KOPT-K1 (cell line): ENCODE measurements around the gene UNCX.

Experiments used
- H3K27ac ChIP-seq: fragments of 200-600 bp; sonication (generic); 2 replicates; pipeline ENCODE4 v1.5.1; 2016; ENCODE audit warnings: antibody characterized with exemption, mild to moderate bottlenecking, low read depth, low read length; ENCODE audit not compliant: poor library complexity, severe bottlenecking
- H3K36me3 ChIP-seq: fragments of 200-600 bp; sonication (generic); 2 replicates; pipeline ENCODE4 v1.5.1; 2017; ENCODE audit warnings: antibody characterized with exemption, mild to moderate bottlenecking, low read length, moderate library complexity; ENCODE audit not compliant: insufficient read depth
- H3K9me3 ChIP-seq: fragments of 200-600 bp; sonication (generic); 2 replicates; pipeline ENCODE4 v1.5.1; 2017; ENCODE audit warnings: antibody characterized with exemption, low read length, mild to moderate bottlenecking; ENCODE audit not compliant: insufficient read depth, poor library complexity, severe bottlenecking

The UNCX gene

DNA sequence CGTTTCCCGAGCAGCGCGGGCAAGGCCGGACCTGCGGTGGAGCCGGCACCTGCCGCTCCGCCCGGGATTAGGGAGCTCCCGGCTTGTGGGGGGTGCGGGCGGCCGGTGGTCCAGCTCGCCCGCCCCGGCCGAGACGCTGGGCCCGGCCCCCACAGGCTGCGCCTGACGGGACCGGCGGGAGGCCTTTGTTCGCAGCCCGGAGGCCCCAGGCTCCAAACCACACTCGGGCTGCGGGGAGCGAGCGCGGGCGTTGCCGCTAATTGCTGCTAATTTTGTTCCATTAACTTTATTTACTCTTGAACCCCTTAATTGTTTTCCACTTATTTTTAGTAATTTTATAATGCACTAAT is 9.6 kb downstream of the UNCX start:
- Histone ChIP-seq H3K36me3 (no peaks in the 10 kb centered on the region), H3K27ac (no peak overlapping the region), H3K9me3 (no peaks in the 10 kb centered on the region)

DNA sequence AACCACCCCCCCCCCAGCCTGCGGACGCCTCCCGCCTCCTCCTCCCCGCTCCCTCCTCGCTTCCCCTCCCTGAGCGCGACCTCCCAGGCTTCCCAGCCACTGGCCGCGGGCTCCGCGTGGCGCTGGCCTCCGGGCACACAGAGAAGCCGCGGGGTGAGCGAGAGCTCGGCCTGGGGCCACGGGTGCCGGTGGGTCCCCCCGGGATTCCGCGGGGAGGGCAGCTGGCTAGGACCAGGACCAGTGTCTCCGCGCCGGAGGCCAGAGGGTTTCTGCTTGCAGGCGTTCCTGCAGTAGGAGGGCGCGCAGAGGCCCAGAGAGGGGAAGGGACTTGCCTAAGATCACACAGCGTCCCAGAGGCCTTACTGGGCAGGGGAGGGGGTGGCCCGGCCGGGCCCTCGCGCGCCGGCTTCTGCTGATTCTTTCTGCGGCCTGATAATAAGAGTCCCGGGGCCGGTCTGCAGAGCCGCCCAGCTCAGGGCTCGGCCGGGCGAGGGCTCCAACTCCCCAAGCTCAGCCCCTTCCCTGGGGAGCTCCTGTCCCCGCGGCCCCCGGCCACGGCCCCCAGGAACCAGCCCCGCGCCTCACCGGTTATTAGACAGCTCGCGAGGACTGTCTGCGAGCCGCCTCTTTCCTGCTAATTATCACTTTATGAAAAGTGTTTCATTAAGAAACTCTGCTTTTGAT is 10.1 kb downstream of the UNCX start:
- no peak overlapping the region for H3K27ac ChIP-seq
- H3K36me3 ChIP-seq, result no peaks in the 10 kb centered on the region
- H3K9me3 ChIP-seq, result no peaks in the 10 kb centered on the region

DNA sequence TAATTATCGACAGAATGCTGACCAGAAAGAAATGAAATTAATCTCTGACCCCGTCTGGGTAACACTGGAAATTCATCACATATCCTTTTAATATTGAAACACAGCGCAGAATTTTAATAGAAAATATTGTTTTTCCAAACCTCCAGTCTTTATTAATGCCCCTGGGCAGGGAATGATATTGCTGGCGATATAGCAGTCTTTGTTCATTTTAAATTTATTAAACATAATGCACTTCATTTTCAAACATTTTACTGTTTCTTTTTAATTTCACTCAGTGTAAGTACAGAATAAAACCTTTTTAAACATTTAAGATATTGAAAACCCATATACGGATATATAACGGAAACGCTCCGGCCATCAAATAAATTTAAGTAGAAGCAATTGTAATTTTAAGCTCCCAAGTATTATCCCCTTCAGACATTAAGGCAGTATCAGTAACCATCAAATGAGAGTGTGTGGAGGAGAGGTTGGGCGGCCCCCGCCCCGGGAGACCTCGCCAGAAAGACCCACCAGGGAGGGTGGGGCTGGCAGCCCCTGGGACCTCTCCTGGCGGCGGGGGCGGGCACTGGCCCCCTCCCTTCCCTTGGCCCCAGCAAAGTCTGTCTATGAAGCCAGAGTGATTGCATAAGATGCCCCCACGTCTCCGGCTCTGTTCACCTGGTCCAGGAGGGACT is 10.8 kb downstream of the UNCX start:
- H3K9me3 ChIP-seq, result no peaks in the 10 kb centered on the region
- H3K36me3 ChIP-seq, result no peaks in the 10 kb centered on the region
- H3K27ac ChIP-seq, result no peak overlapping the region

DNA sequence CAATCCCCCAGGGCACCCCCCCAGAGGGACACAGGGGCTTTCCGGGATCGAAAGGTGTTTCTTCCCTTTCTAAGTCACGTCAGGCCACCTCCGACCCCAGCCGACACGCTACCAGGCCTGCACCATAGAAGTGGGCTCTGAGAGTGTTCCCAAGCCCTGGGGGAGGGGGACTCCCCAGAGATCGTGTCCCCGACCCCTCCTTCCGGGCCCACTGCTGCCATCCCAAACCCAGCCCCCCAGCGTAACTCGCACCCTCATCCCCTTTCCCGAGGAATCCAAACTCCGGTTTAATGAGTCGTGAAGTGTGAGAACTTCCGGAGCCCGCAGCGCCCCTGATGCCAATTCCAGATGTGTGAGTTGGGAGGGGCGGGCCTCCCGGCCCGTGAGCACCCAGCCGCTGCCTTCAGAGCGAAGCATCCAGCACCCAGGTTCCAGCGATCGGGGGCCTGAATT is 11.3 kb downstream of the UNCX start:
- Histone ChIP-seq H3K9me3 (no peaks in the 10 kb centered on the region), H3K27ac (no peak overlapping the region), H3K36me3 (no peaks in the 10 kb centered on the region)

DNA sequence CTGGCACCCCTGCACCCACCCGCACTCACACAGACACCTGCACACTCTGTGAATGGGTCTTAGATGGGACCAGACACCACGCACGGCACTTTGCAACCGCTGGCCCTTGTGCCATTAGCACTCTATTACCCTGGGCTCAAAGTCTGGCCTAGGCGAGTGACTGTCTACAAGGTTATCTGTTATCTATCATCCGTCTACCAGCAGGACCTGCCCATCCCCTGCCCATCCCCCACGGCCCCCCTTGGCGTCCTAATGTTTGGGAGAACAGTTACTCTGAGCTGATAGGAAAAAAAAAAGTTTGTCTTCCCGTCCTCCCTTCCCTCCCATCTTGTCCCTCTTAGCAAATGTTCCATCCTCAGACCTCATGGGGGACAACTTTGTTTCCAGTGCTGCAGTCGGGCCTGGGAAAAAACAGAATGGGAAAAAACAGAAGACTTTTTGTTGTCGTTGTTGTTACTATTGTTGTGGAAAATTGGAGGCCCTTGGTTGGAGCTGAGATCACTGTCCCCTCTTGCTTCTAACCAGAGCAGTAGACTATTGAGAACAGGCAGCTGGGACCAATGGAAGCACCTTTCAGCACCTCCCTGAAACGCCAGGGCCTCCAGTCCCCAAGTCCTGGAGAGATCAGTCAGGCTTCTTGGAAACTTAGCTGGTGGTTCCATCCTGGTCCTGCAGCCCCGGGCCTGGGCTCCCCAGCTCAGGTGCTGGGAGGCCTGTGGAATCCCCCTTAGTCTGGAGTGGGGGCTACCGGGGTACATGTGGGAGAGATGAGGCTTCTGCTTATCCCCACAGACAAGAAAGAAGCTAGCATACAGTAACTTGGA is 12.2 kb downstream of the UNCX start:
- H3K9me3 ChIP-seq, result no peaks in the 10 kb centered on the region
- H3K27ac ChIP-seq, result no peak overlapping the region
- no peaks in the 10 kb centered on the region for H3K36me3 ChIP-seq

DNA sequence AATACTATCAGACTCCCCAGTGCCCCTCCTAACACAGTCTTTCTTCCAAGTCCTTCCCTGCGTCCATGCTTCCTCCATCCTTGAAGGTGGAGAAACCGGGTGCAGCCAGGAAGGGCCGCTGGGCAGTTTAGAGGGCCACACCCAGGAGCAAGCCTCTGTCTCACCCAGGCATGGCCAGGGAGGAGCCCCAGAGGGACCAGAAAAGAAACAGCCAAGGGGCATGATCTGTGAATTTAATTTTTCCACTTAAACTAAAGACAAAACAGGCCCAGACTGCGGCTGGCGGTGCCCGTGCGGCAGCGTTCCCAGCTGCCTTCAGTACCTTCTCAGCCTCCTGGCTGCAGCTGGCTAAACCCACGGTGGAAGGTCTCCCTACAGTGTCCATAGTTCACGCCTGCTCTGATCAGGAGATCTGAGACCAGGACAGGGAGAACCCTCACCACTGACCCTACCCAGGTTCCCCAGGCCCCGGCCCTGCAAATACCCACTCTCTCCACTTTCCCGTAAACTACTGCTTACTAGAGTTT is 12.9 kb downstream of the UNCX start:
- no peak overlapping the region for H3K27ac ChIP-seq
- no peaks in the 10 kb centered on the region for H3K9me3 ChIP-seq
- no peaks in the 10 kb centered on the region for H3K36me3 ChIP-seq

DNA sequence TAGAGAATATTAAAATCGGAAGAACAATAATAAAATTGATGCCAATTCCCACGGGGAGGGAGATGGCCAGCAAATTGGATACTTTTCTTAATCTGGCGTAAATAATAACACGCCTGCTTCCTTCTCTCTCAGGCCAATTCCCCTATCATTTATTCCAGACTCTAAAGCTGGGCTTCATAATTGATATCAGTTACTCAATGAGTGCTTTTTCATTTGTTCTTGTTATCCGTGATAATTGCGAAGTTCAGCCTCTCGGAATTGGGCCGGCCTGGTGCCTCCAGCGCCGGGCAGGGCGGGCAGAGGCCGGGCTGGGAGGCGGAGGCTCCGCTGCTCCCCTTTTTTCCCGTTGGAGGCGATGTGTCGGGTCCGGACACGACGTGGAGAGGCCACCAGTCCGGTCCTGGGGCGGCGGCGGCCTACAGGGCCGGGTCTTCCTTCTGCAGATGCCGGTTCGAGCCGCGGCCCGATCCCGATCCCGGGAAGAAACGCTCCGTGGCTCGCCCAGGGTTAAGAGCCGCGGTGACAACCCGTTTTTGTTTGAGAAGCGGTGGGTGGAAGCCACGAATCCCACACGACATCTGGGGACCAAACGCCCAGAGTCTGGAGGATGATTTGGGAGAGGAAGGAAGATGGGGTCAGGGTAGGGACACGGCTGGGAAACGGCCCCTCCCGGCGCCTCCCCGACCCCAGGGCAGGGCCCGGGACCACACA is 13.6 kb downstream of the UNCX start:
- no peaks in the 10 kb centered on the region for H3K36me3 ChIP-seq
- H3K9me3 ChIP-seq, result no peaks in the 10 kb centered on the region
- H3K27ac ChIP-seq, result no peak overlapping the region

DNA sequence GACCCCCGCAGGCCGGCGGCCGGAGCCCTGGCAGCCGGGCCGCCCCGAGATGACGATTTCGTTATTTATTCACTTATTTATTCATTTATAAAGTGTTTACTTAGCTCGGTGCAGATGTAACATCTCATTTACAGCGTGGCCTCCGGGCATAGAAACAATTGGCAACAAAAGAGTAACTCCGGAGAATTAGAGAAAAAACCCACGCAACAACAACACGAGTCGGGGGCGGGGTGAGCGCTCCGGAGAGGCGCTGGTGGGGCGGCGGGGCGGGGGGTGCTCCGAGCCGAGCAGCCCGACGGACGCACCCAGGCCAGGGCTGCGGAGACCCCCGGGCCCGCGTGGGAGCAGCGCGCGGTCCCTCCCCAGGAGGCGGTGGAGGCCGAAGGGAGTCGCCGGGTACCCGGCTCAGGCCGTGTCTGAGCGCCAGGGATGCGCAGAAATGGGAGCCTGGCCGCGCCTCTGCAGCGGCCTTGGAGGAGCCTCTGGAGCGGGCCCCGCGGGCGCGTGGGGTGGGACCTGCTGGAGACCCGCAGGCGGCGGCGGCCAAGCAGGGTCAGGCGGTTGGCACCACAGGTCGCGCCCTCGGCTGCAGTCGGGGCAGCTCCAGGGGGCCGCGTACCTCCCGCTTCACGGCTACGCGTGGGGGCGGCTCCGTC is 14.3 kb downstream of the UNCX start:
- no peaks in the 10 kb centered on the region for H3K9me3 ChIP-seq
- H3K27ac ChIP-seq, result no peak overlapping the region
- H3K36me3 ChIP-seq, result no peaks in the 10 kb centered on the region

DNA sequence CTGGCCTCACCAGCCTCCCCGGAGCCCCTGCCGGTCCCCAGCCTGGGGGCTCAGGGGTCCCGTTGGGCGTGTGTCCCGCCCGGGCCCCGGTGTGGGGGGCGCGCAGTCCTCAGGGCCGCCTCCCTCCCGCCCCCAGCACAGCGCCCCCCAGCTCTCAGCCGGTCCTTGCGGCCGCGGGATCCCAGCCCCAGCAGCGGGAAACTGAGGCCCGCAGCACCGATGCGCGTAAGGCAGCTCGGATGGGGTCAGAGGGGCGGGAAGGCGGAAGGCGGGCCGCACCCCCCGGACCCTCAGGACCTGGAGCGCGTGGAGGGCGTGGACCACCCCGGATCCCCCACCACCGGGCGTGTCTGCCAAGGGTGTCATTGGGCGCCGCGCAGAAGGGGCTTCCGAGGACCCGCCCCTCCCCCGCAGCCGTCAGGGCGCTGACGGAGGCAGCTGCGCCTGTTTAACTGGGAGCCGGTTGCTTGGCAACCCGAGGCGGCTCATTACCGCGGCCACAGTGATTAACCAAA is 14.9 kb downstream of the UNCX start:
- H3K27ac ChIP-seq, result no peak overlapping the region
- H3K9me3 ChIP-seq, result no peaks in the 10 kb centered on the region
- no peaks in the 10 kb centered on the region for H3K36me3 ChIP-seq

DNA sequence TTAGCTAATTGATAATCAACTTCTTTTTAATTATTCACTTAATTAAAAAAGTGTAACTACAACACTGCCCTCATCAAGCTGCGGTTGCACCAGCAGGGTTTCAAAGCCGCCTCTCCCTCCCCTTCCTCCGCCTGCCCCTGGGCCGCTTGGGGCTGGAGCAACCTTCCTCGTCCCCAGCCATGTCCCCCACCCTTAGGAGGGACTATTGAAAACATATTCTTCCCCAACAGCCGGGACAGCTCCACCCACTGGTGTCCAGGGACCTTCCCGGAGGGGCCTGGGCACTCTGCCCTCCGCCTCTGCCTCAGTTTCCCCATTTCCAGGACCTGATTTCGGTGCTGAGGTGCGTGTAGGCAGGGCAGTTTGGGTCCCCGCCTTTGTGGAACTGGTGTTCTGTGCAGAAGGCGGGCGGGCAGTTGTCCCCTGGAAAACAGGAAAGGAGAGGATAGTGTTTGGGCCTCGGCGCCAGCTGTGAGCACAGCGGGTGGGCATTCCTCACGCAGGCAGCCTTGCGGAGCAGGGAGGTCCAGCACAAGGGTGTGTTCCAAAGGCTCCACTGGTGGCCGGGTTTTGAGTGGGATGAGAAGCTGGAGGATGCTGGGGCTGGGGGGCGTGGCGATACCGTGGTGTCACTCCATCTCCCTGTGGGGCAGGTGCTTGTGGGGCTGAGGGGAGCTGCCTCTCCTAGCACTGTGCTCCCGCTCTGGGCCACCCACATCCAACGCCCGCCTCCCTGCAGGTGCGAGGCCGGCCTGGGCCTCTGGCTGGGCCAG is 15.7 kb downstream of the UNCX start:
- H3K9me3 ChIP-seq, result no peaks in the 10 kb centered on the region
- no peak overlapping the region for H3K27ac ChIP-seq
- H3K36me3 ChIP-seq, result no peaks in the 10 kb centered on the region

DNA sequence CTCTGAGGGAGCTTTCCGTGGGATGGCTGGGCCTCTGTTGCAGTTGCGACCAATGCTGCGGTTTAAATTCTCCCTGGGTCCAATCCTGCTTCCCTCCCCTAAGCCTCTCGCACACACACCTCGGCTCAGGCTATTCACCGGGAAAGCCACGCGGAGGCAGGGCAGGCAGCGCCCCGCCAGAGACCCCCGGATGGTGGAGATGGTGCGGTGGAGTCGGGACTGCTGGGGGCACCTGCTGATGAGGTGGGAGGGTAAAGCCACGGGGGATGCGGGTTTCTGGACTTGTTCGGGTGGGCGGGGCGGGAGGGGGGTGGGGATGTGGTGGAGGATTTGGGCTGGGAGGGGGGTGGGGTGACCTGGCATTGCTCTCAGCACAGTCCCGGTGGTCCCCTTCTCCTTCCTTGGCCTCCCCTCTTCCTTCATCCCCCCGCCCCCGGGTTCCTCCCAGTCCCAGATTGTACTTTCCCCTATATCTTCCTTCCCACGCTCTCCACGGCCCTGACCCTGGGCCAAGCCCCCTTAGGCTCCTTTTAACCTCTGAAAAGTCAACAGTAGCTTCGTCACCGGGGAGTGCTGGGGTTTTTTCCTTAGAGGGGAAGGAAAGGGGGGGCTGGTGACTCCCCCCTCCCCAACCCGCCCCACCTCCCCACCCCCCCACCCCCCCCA is 16.4 kb downstream of the UNCX start:
- Histone ChIP-seq H3K36me3 (no peaks in the 10 kb centered on the region), H3K9me3 (no peaks in the 10 kb centered on the region), H3K27ac (no peak overlapping the region)

DNA sequence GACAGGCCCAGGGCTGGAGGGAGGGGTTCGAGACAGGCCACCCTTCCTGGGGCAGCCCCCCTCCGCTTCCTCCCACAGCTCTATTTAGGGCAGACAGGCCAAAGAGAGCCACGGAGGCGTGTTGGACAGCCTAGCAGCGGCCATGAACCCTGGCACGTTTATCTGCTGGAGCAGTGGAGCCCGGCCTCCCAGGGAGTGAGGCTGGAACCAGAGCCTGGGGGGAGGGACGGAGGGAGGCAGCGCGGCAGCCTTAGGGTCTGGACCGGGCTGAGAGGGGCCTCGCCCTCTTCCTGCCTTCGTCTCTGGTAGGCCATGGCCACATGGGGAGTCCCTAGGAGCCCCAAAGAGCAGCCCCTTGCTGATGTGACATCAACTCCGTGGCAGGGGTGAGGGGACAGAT is 17.1 kb downstream of the UNCX start:
- Histone ChIP-seq H3K36me3 (no peaks in the 10 kb centered on the region), H3K9me3 (no peaks in the 10 kb centered on the region), H3K27ac (no peak overlapping the region)

DNA sequence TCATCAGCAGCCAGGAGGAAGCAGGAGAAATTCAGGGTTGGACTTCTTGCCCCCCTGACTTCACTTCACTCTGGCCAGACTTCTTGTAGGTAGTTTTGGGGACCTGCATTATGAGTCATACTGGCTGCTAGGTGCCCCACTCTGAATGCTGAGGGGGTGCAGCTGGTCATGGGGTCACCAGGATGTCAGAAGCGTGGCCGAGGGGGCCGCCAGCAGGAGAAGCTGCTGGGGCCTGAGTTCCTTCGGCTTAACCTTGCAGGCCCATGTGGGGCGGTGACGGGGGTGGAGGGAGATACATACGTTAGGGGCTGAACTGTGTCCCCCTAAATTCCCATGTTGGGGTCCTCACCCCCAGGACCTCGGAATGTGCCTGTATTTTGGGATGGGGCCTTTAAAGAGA is 18.2 kb downstream of the UNCX start:
- H3K27ac ChIP-seq, result no peak overlapping the region
- no peaks in the 10 kb centered on the region for H3K36me3 ChIP-seq
- H3K9me3 ChIP-seq, result no peaks in the 10 kb centered on the region
